HL-60 (cell line): ENCODE measurements around the gene DSC1.

Source experiments
- CTCF ChIP-seq: IDR thresholded peaks from one replicate; pipeline ENCODE4 v1.5.1; 2011; ENCODE audit warnings: low read length, control low read depth, inconsistent platforms; ENCODE audit not compliant: insufficient read depth
- POLR2AphosphoS5 ChIP-seq: IDR thresholded peaks from 2 replicates; pipeline ENCODE4 v1.6.1; 2012; ENCODE audit warnings: low read depth
- REST ChIP-seq: IDR thresholded peaks from 2 replicates; pipeline ENCODE4 v1.6.1; 2012; ENCODE audit warnings: low read depth; ENCODE audit not compliant: insufficient replicate concordance
- SPI1 ChIP-seq: IDR thresholded peaks from 2 replicates; pipeline ENCODE4 v1.6.1; 2012; ENCODE audit warnings: low read depth, mild to moderate bottlenecking, borderline replicate concordance

GRCh38 chr18:31120594-31120993 is 42.1 kb downstream of the DSC1 start:
- TF ChIP-seq CTCF (no peak), SPI1 (no peak), POLR2AphosphoS5 (no peak), REST (no peak)
